PC-3 (cell line): Measurements from ENCODE around the gene DZIP3. TPM values are rescaled to one million over a fixed set of nuclear protein-coding genes. Genes with fewer than 3 reads are reported as not detected.

Source experiments
- ATAC-seq: fragments of 200-7000 bp; cut with Tn5 transposase; 2 replicates; pipeline ENCODE4 v1.9.1; 2020; ENCODE audit warnings: mild to moderate bottlenecking, moderate library complexity
- BruUV-seq: library from RNA; stranded (reverse); fragments of 400-500 nt; replicated peaks from 2 replicates; lab custom pipeline; 2021; lab: Mats Ljungman, UMichigan
- CTCF ChIA-PET: fragments of 300-600 bp; sonication (Branson Sonifier 250); formaldehyde crosslinking; loops from one replicate; lab custom pipeline; 2022; ENCODE audit warnings: antibody characterized with exemption; lab: Charles Lee
- POLR2A ChIA-PET: fragments of 300-600 bp; sonication (Branson Sonifier 250); formaldehyde crosslinking; loops from one replicate; lab custom pipeline; 2022; ENCODE audit warnings: antibody characterized with exemption; ENCODE audit not compliant: unreplicated experiment; lab: Charles Lee
- DNase-seq: peaks from one replicate; pipeline ENCODE4 v3.0.0-alpha.2; 2015
- H2AFZ ChIP-seq: fragments of 300-600 bp; sonication (generic); 2 replicates; pipeline ENCODE4 v1.6.0; 2016; ENCODE audit warnings: antibody characterized with exemption, low read length
- H3F3A ChIP-seq: fragments of 300-600 bp; sonication (generic); one replicate; pipeline ENCODE4 v1.6.0; 2017; ENCODE audit warnings: antibody characterized with exemption, low read length, control low read depth, mild to moderate bottlenecking; ENCODE audit not compliant: unreplicated experiment
- H3K27ac ChIP-seq: fragments of 300-600 bp; sonication (generic); 2 replicates; pipeline ENCODE4 v1.5.1; 2016; ENCODE audit warnings: mild to moderate bottlenecking, low read length
- H3K27me3 ChIP-seq: fragments of 300-600 bp; sonication (generic); 2 replicates; pipeline ENCODE4 v1.6.1; 2016; ENCODE audit warnings: low read length, mixed read lengths
- H3K36me3 ChIP-seq: fragments of 300-600 bp; sonication (generic); 2 replicates; pipeline ENCODE4 v1.6.1; 2016; ENCODE audit warnings: low read depth, mixed run types, low read length, mixed read lengths
- H3K4me1 ChIP-seq: fragments of 300-600 bp; sonication (generic); 2 replicates; pipeline ENCODE4 v1.5.1; 2016; ENCODE audit warnings: low read length; ENCODE audit not compliant: insufficient read depth
- H3K4me2 ChIP-seq: fragments of 300-600 bp; sonication (generic); 2 replicates; pipeline ENCODE4 v1.6.0; 2016; ENCODE audit warnings: low read length
- H3K4me3 ChIP-seq: fragments of 300-600 bp; sonication (generic); 2 replicates; pipeline ENCODE4 v1.5.1; 2016; ENCODE audit warnings: mild to moderate bottlenecking, low read length, mixed read lengths
- H3K79me2 ChIP-seq: fragments of 300-600 bp; sonication (generic); 2 replicates; pipeline ENCODE4 v1.6.1; 2017; ENCODE audit warnings: low read length, mixed read lengths
- H3K9ac ChIP-seq: fragments of 300-600 bp; sonication (generic); 2 replicates; pipeline ENCODE4 v1.6.0; 2016; ENCODE audit warnings: mild to moderate bottlenecking, low read length
- H3K9me2 ChIP-seq: fragments of 300-600 bp; sonication (generic); replicated peaks from 2 replicates; pipeline ENCODE4 v1.6.1; 2016; ENCODE audit warnings: mixed run types, low read length, mixed read lengths
- H3K9me3 ChIP-seq: fragments of 300-600 bp; sonication (generic); 2 replicates; pipeline ENCODE4 v1.6.1; 2016; ENCODE audit warnings: low read length, mixed read lengths
- H4K20me1 ChIP-seq: fragments of 300-600 bp; sonication (generic); 2 replicates; pipeline ENCODE4 v1.6.1; 2016; ENCODE audit warnings: low read length, mixed read lengths
- CTCF ChIP-seq: fragments of 300-600 bp; sonication (generic); conservative IDR thresholded peaks from 2 replicates; pipeline ENCODE4 v1.5.1; 2017; ENCODE audit warnings: antibody characterized with exemption, low read depth, mild to moderate bottlenecking, low read length
- EZH2 ChIP-seq: fragments of 300-600 bp; sonication (generic); IDR thresholded peaks from one replicate; pipeline ENCODE4 v1.6.1; 2017; ENCODE audit warnings: antibody characterized with exemption, mild to moderate bottlenecking, low read length; ENCODE audit not compliant: unreplicated experiment
- EZH2phosphoT487 ChIP-seq: fragments of 300-600 bp; sonication (generic); IDR thresholded peaks from 2 replicates; pipeline ENCODE4 v1.6.1; 2018; ENCODE audit warnings: mild to moderate bottlenecking, antibody characterized with exemption, low read length, borderline replicate concordance
- intact Hi-C: fragments of 100-400 bp; cut with micrococcal nuclease; formaldehyde crosslinking; loops from 2 replicates; pipeline ENCODE4 v1.9.0; 2023
- total RNA-seq: library from RNA; depleted of rRNA; stranded (reverse); fragments of >200 nt; gene quantifications from 2 replicates; pipeline ENCODE4 v1.2.3, GENCODE V29; 2014

Gene DZIP3
- total RNA-seq, 1 experiment from 2014 or later: 7.3 TPM

DNA sequence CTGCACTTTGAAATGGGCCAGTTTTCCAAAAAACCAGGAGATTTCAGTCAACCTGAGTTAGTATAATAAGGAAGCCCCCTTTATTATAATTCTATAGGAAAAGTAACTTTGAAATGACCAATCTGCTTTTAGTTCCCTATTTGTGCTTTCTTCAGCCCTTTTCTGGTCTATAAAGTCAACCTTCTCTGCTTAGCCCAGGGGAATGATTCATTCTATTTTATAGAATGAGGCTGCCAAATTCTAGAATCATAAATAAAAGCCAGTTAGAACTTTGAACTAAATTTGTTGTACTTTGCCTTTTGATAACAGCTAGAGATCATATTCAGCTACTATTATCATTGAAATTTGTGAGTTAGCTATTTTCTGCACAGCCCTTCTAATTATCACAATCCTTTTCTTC, 25.0 kb upstream of the DZIP3 start:
- no peaks in the 10 kb centered on the region for H3K27me3 ChIP-seq
- H3K4me1 ChIP-seq: peaks cover 18% of the 10 kb centered on the region
- no peak overlapping the region for H3K9ac ChIP-seq
- H3K4me2 ChIP-seq: peak overlapping the region; percentile 31; the same call in 1 of the 2 replicates
- no peak for TF ChIP-seq EZH2phosphoT487
- TF ChIP-seq EZH2: no peak
- no peak for TF ChIP-seq CTCF
- no peaks in the 10 kb centered on the region for H3K79me2 ChIP-seq
- H3K4me3 ChIP-seq: no peak overlapping the region
- intact Hi-C loops: no loop called here
- peaks cover 43% of the 10 kb centered on the region for H3K36me3 ChIP-seq
- no peaks in the 10 kb centered on the region for H3F3A ChIP-seq
- no peaks in the 10 kb centered on the region for H3K9me3 ChIP-seq
- ChIA-PET CTCF (no interaction called here), POLR2A (interaction anchor here (0.8 kb wide), 1 partner anchor 25 kb away, joined by 5 read pairs; the partner anchor contains the start of genes CIP2A and DZIP3)
- H3K27ac ChIP-seq: peak overlapping the region; percentile 26
- DNase-seq (peak; percentile 72), ATAC-seq (peak; percentile 87)
- no TSS peak for BruUV-seq
- no peak overlapping the region for H2AFZ ChIP-seq
- H3K9me2 ChIP-seq: no peaks in the 10 kb centered on the region
- no peaks in the 10 kb centered on the region; the same call in 1 of the 2 replicates for H4K20me1 ChIP-seq

GRCh38 chr3:108565506-108565905, 24.0 kb upstream of the DZIP3 start:
- no peaks in the 10 kb centered on the region for H3K9me3 ChIP-seq
- TF ChIP-seq EZH2 (no peak), CTCF (no peak), EZH2phosphoT487 (no peak)
- peaks cover 18% of the 10 kb centered on the region for H3K4me1 ChIP-seq
- H3K9ac ChIP-seq: no peak overlapping the region
- no peaks in the 10 kb centered on the region; the same call in 1 of the 2 replicates for H4K20me1 ChIP-seq
- intact Hi-C loops: no loop called here
- BruUV-seq: no TSS peak
- ATAC-seq (no peak), DNase-seq (no peak)
- H3K9me2 ChIP-seq: no peaks in the 10 kb centered on the region
- no peak overlapping the region for H3K4me3 ChIP-seq
- no peaks in the 10 kb centered on the region for H3K27me3 ChIP-seq
- CTCF ChIA-PET: no interaction called here
- H2AFZ ChIP-seq: no peak overlapping the region
- no peak overlapping the region for H3K27ac ChIP-seq
- H3K36me3 ChIP-seq: peaks cover 44% of the 10 kb centered on the region
- POLR2A ChIA-PET: interaction anchor here (0.8 kb wide), 1 partner anchor 24 kb away, joined by 5 read pairs; the partner anchor contains the start of genes CIP2A and DZIP3
- H3K79me2 ChIP-seq: no peaks in the 10 kb centered on the region
- H3F3A ChIP-seq: no peaks in the 10 kb centered on the region
- H3K4me2 ChIP-seq: no peak overlapping the region

DNA sequence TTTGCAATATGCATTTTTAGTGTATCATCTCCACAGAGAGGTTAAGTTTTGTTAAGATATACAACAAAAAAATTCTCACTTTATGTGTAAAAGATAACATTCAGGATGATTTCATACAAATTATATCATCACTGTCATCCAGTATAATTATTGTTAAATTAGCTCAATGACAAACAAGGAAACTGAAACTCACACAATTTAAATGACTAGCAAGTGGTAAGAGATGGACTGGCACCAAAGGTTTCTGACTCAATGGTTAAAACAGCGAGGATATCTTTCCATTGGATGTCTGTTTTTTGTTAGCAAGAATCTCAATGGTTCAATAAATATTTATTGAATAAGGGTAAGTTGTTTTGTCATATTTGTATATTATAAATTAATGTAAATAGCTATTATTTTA, 22.9 kb upstream of the DZIP3 start:
- CTCF ChIA-PET: no interaction called here
- Histone ChIP-seq H3K27ac (no peak overlapping the region), H3K79me2 (no peaks in the 10 kb centered on the region), H3K27me3 (no peaks in the 10 kb centered on the region), H3K4me2 (no peak overlapping the region), H4K20me1 (no peaks in the 10 kb centered on the region; the same call in 1 of the 2 replicates), H3K4me1 (peaks cover 18% of the 10 kb centered on the region), H3K36me3 (peaks cover 42% of the 10 kb centered on the region), H2AFZ (no peak overlapping the region), H3K9ac (no peak overlapping the region), H3F3A (no peaks in the 10 kb centered on the region), H3K9me3 (no peaks in the 10 kb centered on the region), H3K9me2 (no peaks in the 10 kb centered on the region), H3K4me3 (no peak overlapping the region)
- no peak for ATAC-seq
- POLR2A ChIA-PET: no interaction called here
- no peak for TF ChIP-seq CTCF
- no peak for TF ChIP-seq EZH2
- BruUV-seq: no TSS peak
- intact Hi-C loops: no loop called here
- DNase-seq: no peak
